HepG2 (cell line): ENCODE data around the gene EPO. TPM values are rescaled to one million over a fixed set of nuclear protein-coding genes. Genes with fewer than 3 reads are reported as not detected.

Experiments
- HMGXB3 ChIP-seq: sonication (generic); formaldehyde crosslinking; IDR thresholded peaks from 2 replicates; pipeline ENCODE4 v1.4.0; 2020; ENCODE audit warnings: missing genetic modification reagents, borderline replicate concordance
- ZNF333 ChIP-seq: sonication (generic); formaldehyde crosslinking; IDR thresholded peaks from 2 replicates; pipeline ENCODE4 v1.4.0; 2020; ENCODE audit warnings: mild to moderate bottlenecking, missing genetic modification reagents, borderline replicate concordance
- ZNF740 ChIP-seq: sonication (generic); formaldehyde crosslinking; IDR thresholded peaks from 2 replicates; pipeline ENCODE4 v1.4.0; 2020; ENCODE audit warnings: missing genetic modification reagents
- ZSCAN31 ChIP-seq: sonication (generic); formaldehyde crosslinking; IDR thresholded peaks from 2 replicates; pipeline ENCODE4 v1.5.0; 2020; ENCODE audit warnings: low read depth, mild to moderate bottlenecking, missing genetic modification reagents
- polyA plus RNA-seq, 8 experiments: library from polyadenylated mRNA; depleted of rRNA in 3 of 8; stranded (reverse) in 7 of 8; unstranded in 1 of 8; fragments of >200 nt; fragmentation: Illumina TruSeq in 4 of 8; extraction: Trizol in 4 of 8; gene quantifications; 2 replicates each; pipeline versions ENCODE4 v1.2.1 to v1.2.3, GENCODE V29; 2011 to 2016; ENCODE audit warnings: low read depth in 4 of 8, missing spikeins in 1 of 8, mixed read lengths in 1 of 8; ENCODE audit not compliant: insufficient read depth in 1 of 8
- total RNA-seq, 5 experiments: library from RNA; depleted of rRNA; stranded (reverse); fragments of >200 nt; fragmentation: Illumina TruSeq; extraction: Trizol; gene quantifications; 2 replicates each; pipeline ENCODE4 v1.2.3, GENCODE V29; 2016; ENCODE audit warnings: low read depth in 1 of 5

Gene EPO
- total and polyA plus RNA-seq, 2 of the 13 experiments (the other 11 are each of a cell fraction or from before 2014, with no cell fraction given): 10.3 to 25.7 TPM

GRCh38 chr7:100719523-100720278, 567 bp upstream of the EPO start (continued):
- TF ChIP-seq HMGXB3 (CRISPR knock-in tag) (peak; percentile 24; the same call in 1 of the 2 replicates), ZNF740 (CRISPR knock-in tag) (0 out of 2 replicates have a peak, but pooled peaks have one; percentile 46), ZNF333 (CRISPR knock-in tag) (peak; percentile 46; the same call in 1 of the 2 replicates), ZSCAN31 (CRISPR knock-in tag) (peak; percentile 77; the same call in 1 of the 2 replicates)
